Activated CD4-positive, alpha-beta memory T cell treated with anti-CD3 and anti-CD28 coated beads for 36 hours (primary cell): ENCODE measurements around the gene PLA2R1. TPM values are rescaled to one million over a fixed set of nuclear protein-coding genes. Genes with fewer than 3 reads are reported as not detected.
"Not testable (repeated sequence)": the region's sequence is repeated elsewhere in the genome, so short reads cannot be mapped to it uniquely, and the experiment has no call there.

Experiments used
- CTCF ChIA-PET: fragments of 350-600 bp; sonication (Branson Sonifier 250); formaldehyde crosslinking; loops from one replicate; lab custom pipeline; 2021; ENCODE audit warnings: antibody characterized with exemption, inconsistent platforms; lab: Charles Lee
- POLR2A ChIA-PET: fragments of 350-600 bp; sonication (Branson Sonifier 250); formaldehyde crosslinking; loops from one replicate; lab custom pipeline; 2021; ENCODE audit warnings: antibody characterized with exemption; lab: Charles Lee
- DNase-seq: peaks from one replicate; pipeline ENCODE4 v3.0.0-alpha.2; 2020
- H3K27ac Mint-ChIP-seq: one replicate; pipeline ENCODE4 v1.8.0; 2021; ENCODE audit warnings: mixed read lengths
- H3K27me3 Mint-ChIP-seq: one replicate; pipeline ENCODE4 v1.8.0; 2021; ENCODE audit warnings: mixed read lengths
- H3K36me3 Mint-ChIP-seq: one replicate; pipeline ENCODE4 v1.8.0; 2021; ENCODE audit warnings: mixed read lengths
- H3K4me1 Mint-ChIP-seq: one replicate; pipeline ENCODE4 v1.8.0; 2021; ENCODE audit warnings: low read depth, mixed read lengths
- H3K4me3 Mint-ChIP-seq: one replicate; pipeline ENCODE4 v1.8.0; 2021; ENCODE audit warnings: mild to moderate bottlenecking, mixed read lengths
- H3K9me3 Mint-ChIP-seq: one replicate; pipeline ENCODE4 v1.8.0; 2021; ENCODE audit warnings: mixed read lengths
- intact Hi-C: fragments of 100-400 bp; cut with micrococcal nuclease; formaldehyde crosslinking; loops from one replicate; pipeline ENCODE4 v1.15.1; 2023
- total RNA-seq, 2 experiments: library from RNA; stranded (reverse); gene quantifications; one replicate each; pipeline ENCODE4 v1.2.3, GENCODE V29; 2021

PLA2R1 gene
- total RNA-seq, 2 experiments from 2014 or later = not detected

- Mint-ChIP-seq H3K4me1 (peaks cover 2% of the 10 kb centered on the region), H3K36me3 (no peaks in the 10 kb centered on the region), H3K9me3 (no peaks in the 10 kb centered on the region), H3K4me3 (no peak overlapping the region), H3K27ac (no peak overlapping the region), H3K27me3 (no peaks in the 10 kb centered on the region)
- intact Hi-C loops = loop anchor here (5.0 to 10.0 kb wide), 3 partner anchors 354 to 1081 kb away; partner anchors contain the start of gene BAZ2B
- ChIA-PET POLR2A (no interaction called here), CTCF (interaction anchor here (0.6 to 1.4 kb wide), 12 partner anchors 9 to 176 kb away, joined by 3 to 5 read pairs (median 3); no protein-coding TSS in a partner anchor)
- DNase-seq = peak; percentile 38
Observed at GRCh38 chr2:159968279-159968900, 94.0 kb downstream of the PLA2R1 start.

GRCh38 chr2:159963700-159964099 lies 98.7 kb downstream of the PLA2R1 start:
- Mint-ChIP-seq H3K4me1 (peaks cover 18% of the 10 kb centered on the region), H3K36me3 (no peaks in the 10 kb centered on the region), H3K4me3 (no peak overlapping the region), H3K27me3 (peaks cover 1% of the 10 kb centered on the region), H3K9me3 (no peaks in the 10 kb centered on the region), H3K27ac (no peak overlapping the region)
- ChIA-PET CTCF (no interaction called here), POLR2A (no interaction called here)
- intact Hi-C loops = loop anchor here (10.0 kb wide), 1 partner anchor 349 kb away; the partner anchor contains the start of gene BAZ2B
- DNase-seq = no peak

- H3K27me3 Mint-ChIP-seq, H3K9me3 Mint-ChIP-seq, CTCF ChIA-PET, DNase-seq, H3K36me3 Mint-ChIP-seq, H3K4me3 Mint-ChIP-seq, H3K27ac Mint-ChIP-seq, POLR2A ChIA-PET: not testable (repeated sequence)
- H3K4me1 Mint-ChIP-seq = peaks cover 18% of the 10 kb centered on the region
- intact Hi-C loops = loop anchor here (10.0 kb wide), 1 partner anchor 348 kb away; the partner anchor contains the start of gene BAZ2B
Observed at GRCh38 chr2:159962513-159962912, 99.9 kb downstream of the PLA2R1 start.

- H3K9me3 Mint-ChIP-seq = no peaks in the 10 kb centered on the region
- intact Hi-C loops = loop anchor here (2.0 to 10.0 kb wide), 2 partner anchors 53 to 347 kb away; partner anchors contain the start of gene BAZ2B
- DNase-seq = no peak
- H3K4me3 Mint-ChIP-seq = no peak overlapping the region
- POLR2A ChIA-PET = no interaction called here
- H3K4me1 Mint-ChIP-seq = peaks cover 18% of the 10 kb centered on the region
- CTCF ChIA-PET = no interaction called here
- H3K36me3 Mint-ChIP-seq = no peaks in the 10 kb centered on the region
- no peak overlapping the region for H3K27ac Mint-ChIP-seq
- H3K27me3 Mint-ChIP-seq = peaks cover 5% of the 10 kb centered on the region
Observed at GRCh38 chr2:159961451-159961850, 101.0 kb downstream of the PLA2R1 start.

DNA sequence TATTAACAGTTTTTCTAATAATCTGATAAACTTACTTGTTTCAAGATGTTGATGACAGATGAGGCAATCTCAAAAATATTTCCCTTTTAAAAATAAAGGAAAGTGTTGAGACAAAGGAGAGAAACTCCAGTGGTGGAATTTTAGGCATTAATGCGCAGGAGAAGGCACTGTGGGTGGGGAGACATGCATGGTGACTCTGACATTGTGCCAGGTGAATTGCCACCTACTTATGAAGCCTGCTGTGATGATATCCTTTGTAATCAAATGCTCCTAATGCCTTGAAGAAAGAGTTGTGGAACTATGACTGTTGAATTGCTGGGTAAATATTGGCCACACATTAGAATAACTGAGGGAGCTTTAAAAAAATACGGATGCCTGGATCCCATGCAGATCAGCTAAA lies 101.4 kb downstream of the PLA2R1 start:
- intact Hi-C loops = loop anchor here (2.0 to 10.0 kb wide), 2 partner anchors 52 to 346 kb away; partner anchors contain the start of gene BAZ2B
- Mint-ChIP-seq H3K4me3 (no peak overlapping the region), H3K36me3 (no peaks in the 10 kb centered on the region), H3K9me3 (no peaks in the 10 kb centered on the region), H3K27ac (no peak overlapping the region), H3K27me3 (peaks cover 5% of the 10 kb centered on the region), H3K4me1 (peaks cover 16% of the 10 kb centered on the region)
- CTCF ChIA-PET = no interaction called here
- no peak for DNase-seq
- POLR2A ChIA-PET = no interaction called here

GRCh38 chr2:159960414-159960813 lies 102.0 kb downstream of the PLA2R1 start:
- no peak for DNase-seq
- Mint-ChIP-seq H3K27me3 (peaks cover 5% of the 10 kb centered on the region), H3K4me3 (no peak overlapping the region), H3K36me3 (no peaks in the 10 kb centered on the region), H3K27ac (no peak overlapping the region), H3K4me1 (peaks cover 16% of the 10 kb centered on the region), H3K9me3 (no peaks in the 10 kb centered on the region)
- intact Hi-C loops = loop anchor here (1.0 to 10.0 kb wide), 4 partner anchors 40 to 346 kb away; partner anchors contain the start of gene BAZ2B
- POLR2A ChIA-PET = no interaction called here
- CTCF ChIA-PET = no interaction called here

GRCh38 chr2:159959136-159959535 lies 103.3 kb downstream of the PLA2R1 start:
- Mint-ChIP-seq H3K9me3 (no peaks in the 10 kb centered on the region), H3K27ac (no peak overlapping the region), H3K4me1 (peaks cover 16% of the 10 kb centered on the region), H3K36me3 (no peaks in the 10 kb centered on the region), H3K4me3 (no peak overlapping the region), H3K27me3 (peaks cover 6% of the 10 kb centered on the region)
- no peak for DNase-seq
- CTCF ChIA-PET = interaction anchor here (1.1 kb wide), 1 partner anchor 9 kb away, joined by 4 read pairs; no protein-coding TSS in a partner anchor
- POLR2A ChIA-PET = no interaction called here
- intact Hi-C loops = no loop called here

GRCh38 chr2:159953136-159953823 lies 109.1 kb downstream of the PLA2R1 start:
- Mint-ChIP-seq H3K4me3 (no peak overlapping the region), H3K27me3 (peaks cover 18% of the 10 kb centered on the region), H3K9me3 (no peaks in the 10 kb centered on the region), H3K27ac (no peak overlapping the region), H3K4me1 (no peaks in the 10 kb centered on the region), H3K36me3 (no peaks in the 10 kb centered on the region)
- ChIA-PET CTCF (no interaction called here), POLR2A (no interaction called here)
- no peak for DNase-seq
- intact Hi-C loops = no loop called here

DNA sequence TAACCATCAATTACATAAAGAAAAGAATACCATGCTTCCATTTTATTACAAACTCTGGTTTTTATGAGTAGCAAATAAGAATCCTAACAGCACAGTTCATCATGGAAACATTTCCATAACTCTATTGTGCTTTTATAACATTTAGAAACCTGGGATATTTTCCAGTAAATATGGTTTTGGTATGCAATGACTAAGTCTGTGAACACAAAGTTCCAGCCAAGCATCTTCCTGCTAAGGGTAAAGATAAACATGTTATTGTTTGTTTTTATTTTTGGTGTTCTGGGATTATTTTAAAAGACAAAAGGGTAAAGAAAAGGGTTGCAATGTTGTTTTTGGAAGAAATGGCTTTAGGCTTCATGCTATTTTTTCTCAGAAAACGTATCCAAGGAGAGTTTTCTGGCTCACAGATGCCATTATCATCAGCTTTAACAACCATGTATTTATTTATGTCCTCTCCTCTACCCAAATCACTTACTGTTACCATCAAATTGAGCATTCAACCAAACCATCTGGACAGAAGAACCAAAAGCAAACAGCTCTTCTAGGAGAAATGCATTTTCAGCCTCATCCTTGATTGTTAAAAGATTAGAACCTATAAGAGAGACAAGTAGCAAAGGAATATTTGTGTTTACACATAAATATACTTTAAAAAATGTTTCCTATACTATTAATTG lies 116.0 kb downstream of the PLA2R1 start:
- H3K9me3 Mint-ChIP-seq = no peaks in the 10 kb centered on the region
- H3K4me1 Mint-ChIP-seq = no peaks in the 10 kb centered on the region
- H3K27me3 Mint-ChIP-seq = peaks cover 17% of the 10 kb centered on the region
- H3K27ac Mint-ChIP-seq = no peak overlapping the region
- no peak for DNase-seq
- H3K4me3 Mint-ChIP-seq = no peak overlapping the region
- ChIA-PET POLR2A (interaction anchor here (0.5 kb wide), 1 partner anchor 1113 kb away, joined by 4 read pairs; no protein-coding TSS in a partner anchor), CTCF (no interaction called here)
- H3K36me3 Mint-ChIP-seq = no peaks in the 10 kb centered on the region
- intact Hi-C loops = no loop called here

GRCh38 chr2:159944874-159945273 lies 117.5 kb downstream of the PLA2R1 start:
- ChIA-PET CTCF (no interaction called here), POLR2A (no interaction called here)
- no peaks in the 10 kb centered on the region for H3K36me3 Mint-ChIP-seq
- H3K27ac Mint-ChIP-seq = no peak overlapping the region
- intact Hi-C loops = no loop called here
- DNase-seq = no peak
- H3K27me3 Mint-ChIP-seq = peaks cover 13% of the 10 kb centered on the region
- H3K9me3 Mint-ChIP-seq = no peaks in the 10 kb centered on the region
- H3K4me1 Mint-ChIP-seq = no peaks in the 10 kb centered on the region
- no peak overlapping the region for H3K4me3 Mint-ChIP-seq

DNA sequence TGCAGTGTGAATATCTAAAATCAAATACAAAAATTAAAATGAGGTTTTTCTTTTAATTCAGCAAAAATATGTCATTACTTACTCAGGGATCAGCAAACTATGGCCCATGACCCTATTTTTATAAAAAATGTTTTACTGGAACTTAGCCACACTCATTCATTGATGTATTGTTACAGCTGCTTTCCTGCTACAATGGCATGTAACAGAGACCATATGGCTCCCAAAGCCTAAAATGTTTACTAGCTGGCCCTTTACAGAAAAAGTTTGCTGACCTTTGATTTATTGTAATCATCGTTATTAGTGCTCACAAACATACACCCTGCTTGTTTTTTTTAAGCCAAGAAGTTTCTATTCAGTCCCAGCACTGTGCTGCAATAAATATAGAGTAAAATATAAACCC lies 120.3 kb downstream of the PLA2R1 start:
- ChIA-PET CTCF (no interaction called here), POLR2A (interaction anchor here (0.6 kb wide), 1 partner anchor 493 kb away, joined by 3 read pairs; no protein-coding TSS in a partner anchor)
- no peak overlapping the region for H3K27ac Mint-ChIP-seq
- H3K9me3 Mint-ChIP-seq = no peaks in the 10 kb centered on the region
- no peak for DNase-seq
- intact Hi-C loops = no loop called here
- H3K4me1 Mint-ChIP-seq = no peaks in the 10 kb centered on the region
- no peak overlapping the region for H3K4me3 Mint-ChIP-seq
- H3K27me3 Mint-ChIP-seq = peaks cover 7% of the 10 kb centered on the region
- no peaks in the 10 kb centered on the region for H3K36me3 Mint-ChIP-seq

- Mint-ChIP-seq H3K4me3 (no peak overlapping the region), H3K27me3 (peaks cover 7% of the 10 kb centered on the region), H3K4me1 (no peaks in the 10 kb centered on the region), H3K9me3 (no peaks in the 10 kb centered on the region), H3K36me3 (no peaks in the 10 kb centered on the region), H3K27ac (no peak overlapping the region)
- CTCF ChIA-PET = no interaction called here
- DNase-seq = no peak
- intact Hi-C loops = no loop called here
- POLR2A ChIA-PET = interaction anchor here (0.6 kb wide), 1 partner anchor 492 kb away, joined by 3 read pairs; no protein-coding TSS in a partner anchor
Observed at GRCh38 chr2:159941729-159942128, 120.7 kb downstream of the PLA2R1 start.
